ENCODE measurements around the gene DDC.

- TF ChIP-seq, protein P1, sequence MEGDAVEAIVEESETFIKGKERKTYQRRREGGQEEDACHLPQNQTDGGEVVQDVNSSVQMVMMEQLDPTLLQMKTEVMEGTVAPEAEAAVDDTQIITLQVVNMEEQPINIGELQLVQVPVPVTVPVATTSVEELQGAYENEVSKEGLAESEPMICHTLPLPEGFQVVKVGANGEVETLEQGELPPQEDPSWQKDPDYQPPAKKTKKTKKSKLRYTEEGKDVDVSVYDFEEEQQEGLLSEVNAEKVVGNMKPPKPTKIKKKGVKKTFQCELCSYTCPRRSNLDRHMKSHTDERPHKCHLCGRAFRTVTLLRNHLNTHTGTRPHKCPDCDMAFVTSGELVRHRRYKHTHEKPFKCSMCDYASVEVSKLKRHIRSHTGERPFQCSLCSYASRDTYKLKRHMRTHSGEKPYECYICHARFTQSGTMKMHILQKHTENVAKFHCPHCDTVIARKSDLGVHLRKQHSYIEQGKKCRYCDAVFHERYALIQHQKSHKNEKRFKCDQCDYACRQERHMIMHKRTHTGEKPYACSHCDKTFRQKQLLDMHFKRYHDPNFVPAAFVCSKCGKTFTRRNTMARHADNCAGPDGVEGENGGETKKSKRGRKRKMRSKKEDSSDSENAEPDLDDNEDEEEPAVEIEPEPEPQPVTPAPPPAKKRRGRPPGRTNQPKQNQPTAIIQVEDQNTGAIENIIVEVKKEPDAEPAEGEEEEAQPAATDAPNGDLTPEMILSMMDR (IDR thresholded peaks at IDR 0.05) = no peak
- TF ChIP-seq POLR2A (IDR thresholded peaks at IDR 0.05) = no peak
- no peak for TF ChIP-seq EP300 (IDR thresholded peaks at IDR 0.05)
These were observed 33.7 kb downstream of the DDC start for GRCh38 chr7:50531401-50531911.

All from ovary (tissue), 3 donors.